Liver (tissue), 9 donors: ENCODE results near the gene PRSS27. TPM values are rescaled to one million over a fixed set of nuclear protein-coding genes. Genes with fewer than 3 reads are reported as not detected.

Experiments used
- DNase-seq: peaks from one replicate; pipeline ENCODE4 v3.0.0-alpha.2; 2017; ENCODE audit warnings: low spot score
- H3K27ac ChIP-seq, 2 donors: one replicate each; pipeline ENCODE4 v1.7.0; 2013; ENCODE audit warnings: inconsistent platforms in 2 of 2, low read length in 2 of 2, control low read depth in 1 of 2, low read depth in 1 of 2, mild to moderate bottlenecking in 1 of 2
- H3K27me3 ChIP-seq, 4 donors: one replicate each; pipeline versions ENCODE4 v1.6.1 to v1.7.0; 2013; ENCODE audit warnings: low read length in 3 of 4, inconsistent platforms in 1 of 4, mild to moderate bottlenecking in 1 of 4, moderate library complexity in 1 of 4; ENCODE audit not compliant: control insufficient read depth in 4 of 4, insufficient read depth in 4 of 4
- H3K36me3 ChIP-seq, 4 donors: one replicate each; pipeline versions ENCODE4 v1.6.1 to v1.7.0; 2013; ENCODE audit warnings: low read length in 3 of 4, mild to moderate bottlenecking in 3 of 4, low read depth in 1 of 4, moderate library complexity in 1 of 4; ENCODE audit not compliant: control insufficient read depth in 4 of 4, insufficient read depth in 3 of 4
- H3K4me1 ChIP-seq, 4 donors: one replicate each; pipeline versions ENCODE4 v1.6.1 to v1.7.0; 2013; ENCODE audit warnings: low read length in 3 of 4, mild to moderate bottlenecking in 3 of 4, moderate library complexity in 1 of 4; ENCODE audit not compliant: control insufficient read depth in 4 of 4, insufficient read depth in 4 of 4
- H3K4me3 ChIP-seq, 3 donors: one replicate each; pipeline versions ENCODE4 v1.6.1 to v1.7.0; 2013; ENCODE audit warnings: low read length in 3 of 3, control low read depth in 1 of 3, low read depth in 1 of 3, mild to moderate bottlenecking in 1 of 3
- H3K9ac ChIP-seq, 2 donors: one replicate each; pipeline ENCODE4 v1.7.0; 2013; ENCODE audit warnings: low read length in 2 of 2, mild to moderate bottlenecking in 2 of 2, moderate library complexity in 2 of 2, control low read depth in 1 of 2, low read depth in 1 of 2
- H3K9me3 ChIP-seq, 4 donors: one replicate each; pipeline versions ENCODE4 v1.6.1 to v1.7.0; 2013; ENCODE audit warnings: low read length in 3 of 4; ENCODE audit not compliant: control insufficient read depth in 4 of 4
- ATF3 ChIP-seq: IDR thresholded peaks from 2 replicates; pipeline ENCODE4 v1.6.1; 2016; ENCODE audit warnings: antibody characterized with exemption
- CTCF ChIP-seq: fragments of 150-350 bp; IDR thresholded peaks from 2 replicates; pipeline ENCODE4 v1.5.1; 2017; ENCODE audit warnings: improper control_type of control experiment, low read depth, low read length; ENCODE audit not compliant: missing input control
- EGR1 ChIP-seq, 2 donors: IDR thresholded peaks; 2 replicates each; pipeline ENCODE4 v1.6.1; 2016 to 2018; ENCODE audit warnings: antibody characterized with exemption in 2 of 2, low read depth in 2 of 2
- FOXA1 ChIP-seq: IDR thresholded peaks from 2 replicates; pipeline ENCODE4 v1.6.1; 2016; ENCODE audit warnings: antibody characterized with exemption
- FOXA2 ChIP-seq: IDR thresholded peaks from 2 replicates; pipeline ENCODE4 v1.6.1; 2016; ENCODE audit warnings: antibody characterized with exemption
- GABPA ChIP-seq, 2 donors: IDR thresholded peaks in 1 of 2; conservative IDR thresholded peaks in 1 of 2; 2 replicates each; pipeline ENCODE4 v1.6.1; 2016; ENCODE audit warnings: antibody characterized with exemption in 2 of 2, mild to moderate bottlenecking in 1 of 2, moderate library complexity in 1 of 2
- HNF4A ChIP-seq, 2 donors: conservative IDR thresholded peaks; 2 replicates each; pipeline ENCODE4 v1.6.1; 2016; ENCODE audit warnings: antibody characterized with exemption in 2 of 2, mild to moderate bottlenecking in 2 of 2
- HNF4G ChIP-seq: IDR thresholded peaks from 2 replicates; pipeline ENCODE4 v1.6.1; 2016; ENCODE audit warnings: antibody characterized with exemption
- JUND ChIP-seq, 2 donors: IDR thresholded peaks; 2 replicates each; pipeline ENCODE4 v1.6.1; 2016; ENCODE audit warnings: antibody characterized with exemption in 2 of 2
- MAX ChIP-seq: IDR thresholded peaks from 2 replicates; pipeline ENCODE4 v1.6.1; 2016; ENCODE audit warnings: antibody characterized with exemption
- NR2F2 ChIP-seq: IDR thresholded peaks from 2 replicates; pipeline ENCODE4 v1.6.1; 2016; ENCODE audit warnings: antibody characterized with exemption
- RAD21 ChIP-seq, 2 donors: IDR thresholded peaks; 2 replicates each; pipeline ENCODE4 v1.6.1; 2016; ENCODE audit warnings: antibody characterized with exemption in 2 of 2, mild to moderate bottlenecking in 2 of 2
- REST ChIP-seq: IDR thresholded peaks from 2 replicates; pipeline ENCODE4 v1.6.1; 2016; ENCODE audit warnings: antibody characterized with exemption, mild to moderate bottlenecking
- RXRA ChIP-seq, 2 donors: IDR thresholded peaks; 2 replicates each; pipeline ENCODE4 v1.6.1; 2017 to 2018; ENCODE audit warnings: antibody characterized with exemption in 2 of 2, mild to moderate bottlenecking in 1 of 2
- SP1 ChIP-seq: IDR thresholded peaks from 2 replicates; pipeline ENCODE4 v1.6.1; 2018; ENCODE audit warnings: antibody characterized with exemption, mild to moderate bottlenecking
- TAF1 ChIP-seq: conservative IDR thresholded peaks from 2 replicates; pipeline ENCODE4 v1.6.1; 2016; ENCODE audit warnings: antibody characterized with exemption, mild to moderate bottlenecking
- YY1 ChIP-seq: IDR thresholded peaks from 2 replicates; pipeline ENCODE4 v1.6.1; 2016; ENCODE audit warnings: antibody characterized with exemption, mild to moderate bottlenecking
- ZBTB33 ChIP-seq: IDR thresholded peaks from 2 replicates; pipeline ENCODE4 v1.6.1; 2016; ENCODE audit warnings: antibody characterized with exemption
- WGBS: extraction: QIAGEN DNeasy Blood & Tissue Kit; methylation state at CpG from one replicate; pipeline ENCODE4 v1.1.7; 2013; 5-methylcytosine and 5-hydroxymethylcytosine counted together
- polyA plus RNA-seq, 2 donors: library from polyadenylated mRNA; stranded (reverse) in 1 of 2; unstranded in 1 of 2; fragments of 200-250 nt in 1 of 2; fragments of >200 nt in 1 of 2; fragmentation: Nextera tagmentation in 1 of 2; extraction: Ambion mirVana in 1 of 2; gene quantifications; one replicate each; pipeline versions ENCODE4 v1.2.1 to v1.2.3, GENCODE V29; 2013 to 2015
- total RNA-seq, 2 donors: library from RNA; depleted of rRNA; stranded (reverse); fragments of >200 nt; gene quantifications; one replicate each; pipeline ENCODE4 v1.2.3, GENCODE V29; 2014
- donor health status: healthy.
- donor health status: healthy.
- donor health status: healthy.
- donor health status: healthy.
- donor health status: healthy.

PRSS27 gene
- total and polyA plus RNA-seq, 4 donors: 0.05 to 1.5 (median 0.22) TPM; not detected in 1

GRCh38 chr16:2675021-2675420 is 45.0 kb downstream of the PRSS27 start:
- Histone ChIP-seq H3K36me3 (no peaks in the 10 kb centered on the region), H3K27me3 (no peaks in the 10 kb centered on the region), H3K27ac (no peak overlapping the region), H3K4me3 (no peak overlapping the region), H3K9ac (no peak overlapping the region), H3K9me3 (no peaks in the 10 kb centered on the region), H3K4me1 (peaks cover 5 to 15% (median 11%) of the 10 kb centered on the region in 4 donors)
- DNase-seq: no peak
- TF ChIP-seq HNF4A (conservative IDR thresholded peaks at IDR 0.05) (no peak), REST (no peak), CTCF (no peak), GABPA (IDR thresholded peaks at IDR 0.05 in 1 of 2, conservative IDR thresholded peaks at IDR 0.05 in 1 of 2) (no peak), JUND (IDR thresholded peaks at IDR 0.05) (no peak), HNF4G (no peak), MAX (no peak), RAD21 (IDR thresholded peaks at IDR 0.05) (no peak), ZBTB33 (no peak), SP1 (no peak), ATF3 (no peak), NR2F2 (no peak), RXRA (IDR thresholded peaks at IDR 0.05) (no peak), FOXA2 (no peak), YY1 (no peak), TAF1 (no peak), EGR1 (IDR thresholded peaks at IDR 0.05; ENCODE audit: low read depth in 2 of 2) (no peak), FOXA1 (no peak)
- 87% methylated on average over 7 of the region's 7 CpGs for WGBS
